GM12864 (cell line): ENCODE results near the gene PARM1.

Source experiments
- DNase-seq: peaks from one replicate; pipeline ENCODE4 v3.0.0-alpha.2; 2011; ENCODE audit warnings: low read depth
- H3K4me3 ChIP-seq: 2 replicates; pipeline ENCODE4 v1.5.1; 2011; ENCODE audit warnings: mild to moderate bottlenecking, low read depth, low read length, control low read depth
- CTCF ChIP-seq: IDR thresholded peaks from 2 replicates; pipeline ENCODE4 v1.5.1; 2011; ENCODE audit warnings: low read depth, mild to moderate bottlenecking, moderate library complexity, low read length, control low read depth, inconsistent platforms; ENCODE audit errors: missing control alignments

The PARM1 gene

GRCh38 chr4:74897386-74897785 lies 35.5 kb upstream of the PARM1 start:
- TF ChIP-seq CTCF, result no peak
- no peak overlapping the region for H3K4me3 ChIP-seq
- DNase-seq, result no peak

GRCh38 chr4:74900862-74901261 lies 32.1 kb upstream of the PARM1 start:
- no peak overlapping the region for H3K4me3 ChIP-seq
- DNase-seq, result no peak
- no peak for TF ChIP-seq CTCF

- H3K4me3 ChIP-seq, result no peak overlapping the region
- DNase-seq, result no peak
- no peak for TF ChIP-seq CTCF
Measured at GRCh38 chr4:74904509-74905065, 28.3 kb upstream of the PARM1 start.

GRCh38 chr4:74906771-74907170 lies 26.1 kb upstream of the PARM1 start:
- no peak for DNase-seq
- TF ChIP-seq CTCF, result no peak
- H3K4me3 ChIP-seq, result no peak overlapping the region

- no peak overlapping the region for H3K4me3 ChIP-seq
- no peak for DNase-seq
Measured at GRCh38 chr4:74919783-74920182, 13.1 kb upstream of the PARM1 start.

GRCh38 chr4:74920704-74921103 lies 12.2 kb upstream of the PARM1 start:
- TF ChIP-seq CTCF, result no peak
- DNase-seq, result no peak
- H3K4me3 ChIP-seq, result no peak overlapping the region

More at GRCh38 chr4:74919783-74920182, 13.1 kb upstream of the PARM1 start:
- TF ChIP-seq CTCF, result no peak

GRCh38 chr4:74921490-74921889 lies 11.4 kb upstream of the PARM1 start:
- DNase-seq, result no peak
- no peak for TF ChIP-seq CTCF
- H3K4me3 ChIP-seq, result no peak overlapping the region
